HepG2 (cell line): ENCODE results near the gene DSCAML1. TPM values are rescaled to one million over a fixed set of nuclear protein-coding genes. Genes with fewer than 3 reads are reported as not detected.

Source experiments
- BHLHE40 ChIP-seq: IDR thresholded peaks from 2 replicates; pipeline ENCODE4 v1.6.1; 2011; ENCODE audit warnings: low read length, improper control_type of control experiment
- CREBL2 ChIP-seq: sonication (generic); formaldehyde crosslinking; IDR thresholded peaks from 2 replicates; pipeline ENCODE4 v1.8.1; 2023; ENCODE audit warnings: missing genetic modification reagents, mild to moderate bottlenecking, borderline replicate concordance
- EEA1 ChIP-seq: sonication (generic); formaldehyde crosslinking; IDR thresholded peaks from 2 replicates; pipeline ENCODE4 v1.5.1; 2020; ENCODE audit warnings: mild to moderate bottlenecking, missing genetic modification reagents, borderline replicate concordance
- HNF4G ChIP-seq, 2 experiments: sonication (generic) in 1 of 2; formaldehyde crosslinking in 1 of 2; IDR thresholded peaks; 2 replicates each; pipeline versions ENCODE4 v1.4.0 to v1.6.1; 2011 to 2020; ENCODE audit warnings: borderline replicate concordance in 2 of 2, low read depth in 2 of 2, mild to moderate bottlenecking in 2 of 2, low read length in 1 of 2, missing genetic modification reagents in 1 of 2, moderate library complexity in 1 of 2
- MAZ ChIP-seq, 2 experiments: sonication (generic) in 1 of 2; formaldehyde crosslinking in 1 of 2; IDR thresholded peaks; 2 replicates each; pipeline versions ENCODE4 v1.5.0 to v1.6.1; 2012 to 2020; ENCODE audit warnings: low read depth in 2 of 2, mild to moderate bottlenecking in 2 of 2, borderline replicate concordance in 1 of 2, improper control_type of control experiment in 1 of 2, low read length in 1 of 2, missing genetic modification reagents in 1 of 2, moderate library complexity in 1 of 2
- PLRG1 ChIP-seq: fragments of 450-650 bp; conservative IDR thresholded peaks from 2 replicates; pipeline ENCODE4 v1.6.1; 2016
- RXRA ChIP-seq: sonication (generic); formaldehyde crosslinking; IDR thresholded peaks from 2 replicates; pipeline ENCODE4 v1.5.1; 2020; ENCODE audit warnings: missing genetic modification reagents
- TSC22D2 ChIP-seq: sonication (generic); formaldehyde crosslinking; IDR thresholded peaks from 2 replicates; pipeline ENCODE4 v1.5.1; 2020; ENCODE audit warnings: missing genetic modification reagents, mild to moderate bottlenecking, borderline replicate concordance
- YY1 ChIP-seq: IDR thresholded peaks from 2 replicates; pipeline ENCODE4 v1.6.1; 2011; ENCODE audit warnings: low read length, low read depth, moderate library complexity, mild to moderate bottlenecking; ENCODE audit not compliant: insufficient read depth, insufficient replicate concordance
- ZBTB4 ChIP-seq: sonication (generic); formaldehyde crosslinking; IDR thresholded peaks from 2 replicates; pipeline ENCODE4 v1.4.0; 2020; ENCODE audit warnings: missing genetic modification reagents, mild to moderate bottlenecking, borderline replicate concordance
- ZFP41 ChIP-seq: sonication (generic); formaldehyde crosslinking; IDR thresholded peaks from 2 replicates; pipeline ENCODE4 v1.4.0; 2020; ENCODE audit warnings: mild to moderate bottlenecking, missing genetic modification reagents, borderline replicate concordance
- ZMYM4 ChIP-seq: sonication (generic); formaldehyde crosslinking; IDR thresholded peaks from 2 replicates; pipeline ENCODE4 v1.8.1; 2023; ENCODE audit warnings: mild to moderate bottlenecking, missing genetic modification reagents
- ZNF496 ChIP-seq: sonication (generic); formaldehyde crosslinking; IDR thresholded peaks from 2 replicates; pipeline ENCODE4 v1.8.1; 2023; ENCODE audit warnings: mild to moderate bottlenecking, moderate library complexity, missing genetic modification reagents; ENCODE audit not compliant: insufficient replicate concordance
- ZNF501 ChIP-seq: sonication (generic); formaldehyde crosslinking; IDR thresholded peaks from 2 replicates; pipeline ENCODE4 v1.5.1; 2020; ENCODE audit warnings: mild to moderate bottlenecking, moderate library complexity, missing genetic modification reagents
- ZNF652 ChIP-seq: IDR thresholded peaks from 2 replicates; pipeline ENCODE4 v1.6.1; 2016; ENCODE audit warnings: low read depth, borderline replicate concordance
- ZNF766 ChIP-seq: sonication (generic); formaldehyde crosslinking; IDR thresholded peaks from 2 replicates; pipeline ENCODE4 v1.5.0; 2020; ENCODE audit warnings: missing genetic modification reagents, borderline replicate concordance
- ZNF800 ChIP-seq: sonication (generic); formaldehyde crosslinking; IDR thresholded peaks from 2 replicates; pipeline ENCODE4 v1.4.0; 2020; ENCODE audit warnings: missing genetic modification reagents
- polyA plus RNA-seq, 8 experiments: library from polyadenylated mRNA; depleted of rRNA in 3 of 8; stranded (reverse) in 7 of 8; unstranded in 1 of 8; fragments of >200 nt; fragmentation: Illumina TruSeq in 4 of 8; extraction: Trizol in 4 of 8; gene quantifications; 2 replicates each; pipeline versions ENCODE4 v1.2.1 to v1.2.3, GENCODE V29; 2011 to 2016; ENCODE audit warnings: low read depth in 4 of 8, missing spikeins in 1 of 8, mixed read lengths in 1 of 8; ENCODE audit not compliant: insufficient read depth in 1 of 8
- total RNA-seq, 5 experiments: library from RNA; depleted of rRNA; stranded (reverse); fragments of >200 nt; fragmentation: Illumina TruSeq; extraction: Trizol; gene quantifications; 2 replicates each; pipeline ENCODE4 v1.2.3, GENCODE V29; 2016; ENCODE audit warnings: low read depth in 1 of 5
- TF ChIP-seq, protein P1 (sequence below), 2 experiments: IDR thresholded peaks; 2 replicates each; pipeline ENCODE4 v1.6.1; 2011 to 2012; ENCODE audit warnings: low read length in 2 of 2, borderline replicate concordance in 1 of 2, low read depth in 1 of 2, mild to moderate bottlenecking in 1 of 2, moderate library complexity in 1 of 2

The DSCAML1 gene
- total and polyA plus RNA-seq, 2 of the 13 experiments (the other 11 are each of a cell fraction or from before 2014, with no cell fraction given), result 0.29 to 0.40 TPM

- TF ChIP-seq ZFP41 (no peak), ZMYM4 (peak; percentile 82), BHLHE40 (peak; percentile 32; the same call in 1 of the 2 replicates), MAZ (IDR thresholded peaks at IDR 0.05; ENCODE audit: borderline replicate concordance, low read depth, low read length) (peak; percentile 33; the same call in 1 of the 2 replicates), MAZ (CRISPR knock-in tag; IDR thresholded peaks at IDR 0.05; ENCODE audit: low read depth) (peak; percentile 65; the same call in 1 of the 2 replicates), EEA1 (CRISPR knock-in tag) (no peak), ZNF501 (CRISPR knock-in tag) (peak; percentile 61; the same call in 1 of the 2 replicates), YY1 (no peak), ZNF652 (no peak), ZNF496 (CRISPR knock-in tag) (no peak), ZNF800 (no peak), PLRG1 (no peak), ZNF766 (CRISPR knock-in tag) (no peak), TSC22D2 (CRISPR knock-in tag) (no peak), HNF4G (IDR thresholded peaks at IDR 0.05; ENCODE audit: borderline replicate concordance, low read depth, low read length) (peak; percentile 66; the same call in 1 of the 2 replicates), HNF4G (CRISPR knock-in tag; IDR thresholded peaks at IDR 0.05; ENCODE audit: borderline replicate concordance, low read depth) (peak; percentile 74; the same call in 1 of the 2 replicates), RXRA (CRISPR knock-in tag) (peak; percentile 100), CREBL2 (no peak), ZBTB4 (no peak)
- TF ChIP-seq, protein P1, sequence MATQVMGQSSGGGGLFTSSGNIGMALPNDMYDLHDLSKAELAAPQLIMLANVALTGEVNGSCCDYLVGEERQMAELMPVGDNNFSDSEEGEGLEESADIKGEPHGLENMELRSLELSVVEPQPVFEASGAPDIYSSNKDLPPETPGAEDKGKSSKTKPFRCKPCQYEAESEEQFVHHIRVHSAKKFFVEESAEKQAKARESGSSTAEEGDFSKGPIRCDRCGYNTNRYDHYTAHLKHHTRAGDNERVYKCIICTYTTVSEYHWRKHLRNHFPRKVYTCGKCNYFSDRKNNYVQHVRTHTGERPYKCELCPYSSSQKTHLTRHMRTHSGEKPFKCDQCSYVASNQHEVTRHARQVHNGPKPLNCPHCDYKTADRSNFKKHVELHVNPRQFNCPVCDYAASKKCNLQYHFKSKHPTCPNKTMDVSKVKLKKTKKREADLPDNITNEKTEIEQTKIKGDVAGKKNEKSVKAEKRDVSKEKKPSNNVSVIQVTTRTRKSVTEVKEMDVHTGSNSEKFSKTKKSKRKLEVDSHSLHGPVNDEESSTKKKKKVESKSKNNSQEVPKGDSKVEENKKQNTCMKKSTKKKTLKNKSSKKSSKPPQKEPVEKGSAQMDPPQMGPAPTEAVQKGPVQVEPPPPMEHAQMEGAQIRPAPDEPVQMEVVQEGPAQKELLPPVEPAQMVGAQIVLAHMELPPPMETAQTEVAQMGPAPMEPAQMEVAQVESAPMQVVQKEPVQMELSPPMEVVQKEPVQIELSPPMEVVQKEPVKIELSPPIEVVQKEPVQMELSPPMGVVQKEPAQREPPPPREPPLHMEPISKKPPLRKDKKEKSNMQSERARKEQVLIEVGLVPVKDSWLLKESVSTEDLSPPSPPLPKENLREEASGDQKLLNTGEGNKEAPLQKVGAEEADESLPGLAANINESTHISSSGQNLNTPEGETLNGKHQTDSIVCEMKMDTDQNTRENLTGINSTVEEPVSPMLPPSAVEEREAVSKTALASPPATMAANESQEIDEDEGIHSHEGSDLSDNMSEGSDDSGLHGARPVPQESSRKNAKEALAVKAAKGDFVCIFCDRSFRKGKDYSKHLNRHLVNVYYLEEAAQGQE (IDR thresholded peaks at IDR 0.05; ENCODE audit: borderline replicate concordance in 1 of 2, low read depth in 1 of 2, low read length in 2 of 2), result no peak
Observed at GRCh38 chr11:117748771-117749540, 48.1 kb downstream of the DSCAML1 start (continued).
